Right lobe of liver (tissue), 4 donors: Measurements from ENCODE around the gene GADL1.

Experiments
- CTCF ChIP-seq, 4 donors: fragments of 200-600 bp in 3 of 4; fragments of 450-650 bp in 1 of 4; IDR thresholded peaks; one replicate each; pipeline versions ENCODE4 v1.5.1 to v1.8.0; 2016 to 2022; ENCODE audit warnings: antibody characterized with exemption in 4 of 4, mild to moderate bottlenecking in 2 of 4
- POLR2A ChIP-seq: fragments of 450-650 bp; IDR thresholded peaks from one replicate; pipeline ENCODE4 v1.6.1; 2017; ENCODE audit warnings: antibody characterized with exemption, mild to moderate bottlenecking
- donor health status: DM: no; HTN: no; CAD: no.
- donor health status: DM: no; HTN: no; CAD: no.
- donor health status: DM: no; HTN: yes; CAD: no.

GRCh38 chr3:30864132-30864531 lies 30.3 kb downstream of the GADL1 start:
- TF ChIP-seq CTCF (IDR thresholded peaks at IDR 0.05), result no peak
- no peak for TF ChIP-seq POLR2A
